Activated T-helper 1 cell treated with Interleukin-2 at 50 U/mL for 16 hours (primary cell): ENCODE data around the gene BMAL1.

ENCODE experiments used
- DNase-seq: peaks from one replicate; pipeline ENCODE4 v3.0.0-alpha.2; 2020; ENCODE audit warnings: low read depth

The BMAL1 gene

GRCh38 chr11:13291800-13292199 is 14.2 kb downstream of the BMAL1 start:
- no peak for DNase-seq

GRCh38 chr11:13292970-13293369 is 15.4 kb downstream of the BMAL1 start:
- no peak for DNase-seq

DNA sequence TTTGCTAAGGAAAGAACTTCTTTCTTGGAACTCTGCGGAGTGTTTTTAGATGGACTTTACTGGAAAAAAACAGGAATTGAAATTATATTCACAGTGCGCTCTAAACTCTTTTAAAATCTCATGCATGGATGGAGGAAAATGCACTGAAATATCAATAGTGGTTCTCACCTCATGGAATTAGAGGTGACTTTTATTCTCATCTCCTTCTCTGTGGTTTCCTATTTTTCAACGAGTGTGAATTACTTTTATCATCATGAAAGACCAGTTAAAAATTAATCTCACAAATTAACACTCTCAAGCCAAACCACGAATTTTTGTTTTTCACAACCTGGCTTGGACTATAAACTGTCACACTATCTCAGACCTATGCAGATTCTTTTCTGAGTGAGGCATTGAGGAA is 16.6 kb downstream of the BMAL1 start:
- no peak for DNase-seq

GRCh38 chr11:13294771-13295579 is 17.4 kb downstream of the BMAL1 start:
- DNase-seq: no peak

DNA sequence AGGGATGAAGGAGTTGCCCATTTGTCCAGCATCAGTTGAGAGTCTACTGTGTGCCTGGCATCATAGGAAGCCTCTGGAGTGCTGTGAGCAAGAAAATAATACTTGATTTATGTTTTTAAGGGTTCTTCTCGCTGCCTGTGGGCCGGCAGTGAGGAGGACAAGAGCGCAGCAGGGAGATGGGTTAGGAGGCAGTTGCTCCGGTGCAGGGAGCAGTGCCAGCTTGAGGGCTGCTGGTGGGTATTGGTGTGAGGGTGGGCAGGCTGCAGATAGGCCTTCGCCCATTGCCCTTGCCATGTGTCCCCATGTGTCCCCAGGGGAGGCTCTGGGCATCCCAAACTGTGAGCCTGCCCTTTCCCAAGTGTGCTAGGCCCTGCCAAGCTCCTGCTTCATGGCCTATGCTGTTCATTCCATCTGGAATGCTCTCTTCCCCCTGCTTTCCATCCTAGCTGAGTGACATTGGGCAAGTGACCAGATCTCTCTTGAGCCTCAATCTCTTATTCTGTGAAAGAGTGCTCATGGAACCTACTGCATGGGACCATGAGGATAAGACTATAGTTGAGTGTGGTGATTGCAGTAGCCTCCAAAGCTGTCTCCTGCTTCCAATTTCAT is 19.8 kb downstream of the BMAL1 start:
- no peak for DNase-seq

GRCh38 chr11:13297917-13298356 is 20.3 kb downstream of the BMAL1 start:
- DNase-seq: no peak

DNA sequence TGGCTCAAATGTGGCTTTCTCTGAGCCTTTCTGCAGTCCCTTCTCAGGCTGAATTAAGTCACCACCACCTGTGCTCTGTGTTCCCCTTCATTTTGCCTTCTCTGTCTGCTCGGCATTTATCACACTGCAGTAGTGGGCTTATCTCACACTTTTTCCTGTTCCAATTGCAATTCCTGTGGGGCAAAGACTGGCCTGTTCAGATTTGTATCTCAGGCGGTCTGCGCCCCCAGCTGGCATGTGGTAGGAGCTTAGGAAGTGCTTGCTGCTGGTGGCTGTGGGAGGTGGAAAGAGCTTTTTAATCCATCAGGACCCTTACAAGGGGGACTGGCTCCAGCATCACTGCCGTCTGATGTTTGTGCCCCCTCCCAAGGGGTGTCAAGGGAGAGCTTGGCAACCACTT is 21.2 kb downstream of the BMAL1 start:
- DNase-seq: no peak

GRCh38 chr11:13301522-13301921 is 23.9 kb downstream of the BMAL1 start:
- DNase-seq: no peak

GRCh38 chr11:13302420-13302958 is 24.9 kb downstream of the BMAL1 start:
- DNase-seq: no peak

DNA sequence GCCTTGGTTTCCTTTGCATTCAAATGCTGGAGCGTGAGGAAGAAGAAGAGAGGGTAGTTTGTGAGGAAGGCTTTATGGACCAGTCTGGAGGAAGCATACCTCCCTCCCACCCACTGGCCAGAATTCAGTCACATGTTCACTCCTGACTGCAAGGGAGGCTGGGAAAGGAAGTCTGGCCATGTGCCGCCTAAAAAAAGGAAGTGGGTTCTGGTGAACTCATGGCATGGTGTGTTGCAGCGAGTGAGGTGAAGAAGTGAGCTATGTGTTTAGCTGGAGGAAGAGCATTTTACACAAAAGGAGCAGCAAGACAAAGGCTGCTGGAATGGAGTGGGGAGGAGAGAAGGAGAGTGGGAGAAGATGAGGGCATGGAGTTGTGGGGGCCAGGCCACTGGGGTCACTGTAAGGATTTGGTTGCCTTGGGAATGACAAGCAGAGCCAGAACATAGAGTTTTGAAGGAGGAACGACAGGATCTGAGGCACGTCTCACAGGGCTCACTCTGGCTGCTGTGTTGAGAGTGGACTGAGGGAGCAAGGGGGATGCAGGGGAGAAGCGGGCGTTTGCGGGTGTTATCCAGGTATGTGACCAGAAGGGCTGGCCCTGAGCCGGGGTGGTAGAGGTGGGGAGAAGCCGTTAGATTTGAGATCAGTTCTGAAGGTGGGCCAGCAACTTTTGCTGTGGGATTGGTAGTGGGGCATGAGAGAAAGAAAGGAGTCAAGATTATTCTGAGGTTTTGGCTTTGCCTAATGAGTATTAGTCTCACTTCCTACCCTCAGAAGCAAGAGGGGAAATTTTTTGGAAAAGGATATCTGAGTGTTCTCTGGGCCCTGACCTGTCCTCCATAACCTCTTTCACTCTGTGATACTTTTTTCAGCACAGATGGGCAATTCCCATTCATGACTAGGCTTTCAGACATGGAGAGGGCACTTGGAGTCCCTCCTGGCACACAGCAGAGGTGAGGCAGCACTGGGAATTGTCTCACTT is 26.4 kb downstream of the BMAL1 start:
- no peak for DNase-seq

DNA sequence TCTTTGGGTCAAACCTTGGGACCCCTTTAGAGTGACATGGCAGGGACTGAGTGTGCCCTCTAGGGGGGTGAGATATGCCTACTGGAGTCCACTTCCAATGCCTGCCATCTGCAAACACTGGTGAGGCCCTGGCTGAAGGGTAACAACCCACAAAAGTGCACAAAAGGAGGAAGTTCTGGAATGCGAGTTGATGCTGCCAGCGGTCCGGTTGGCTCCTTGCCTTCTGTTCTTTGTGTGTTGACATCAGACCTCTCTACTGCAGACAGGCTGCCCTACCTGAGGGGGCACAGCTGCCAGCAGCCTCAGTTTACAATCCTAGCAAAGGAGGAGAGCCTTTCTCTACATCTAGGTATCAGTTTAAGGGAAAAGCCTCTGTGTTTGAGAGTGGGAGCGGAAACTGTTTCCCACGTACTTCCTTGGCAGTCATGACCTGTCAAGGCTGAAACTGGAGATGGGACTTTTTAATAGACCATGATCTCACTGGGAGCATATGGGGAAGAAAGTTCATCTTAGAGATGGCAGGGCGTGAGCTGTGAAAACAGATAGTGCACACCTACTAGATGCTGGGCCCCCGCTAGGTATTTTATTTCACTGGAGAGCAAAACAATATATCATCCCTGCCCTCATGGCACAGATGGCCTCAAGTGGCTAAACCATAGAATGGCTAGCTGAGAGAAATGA is 27.2 kb downstream of the BMAL1 start:
- DNase-seq: no peak

GRCh38 chr11:13308704-13309103 is 31.1 kb downstream of the BMAL1 start:
- no peak for DNase-seq

- no peak for DNase-seq
These were observed 31.6 kb downstream of the BMAL1 start for GRCh38 chr11:13309156-13309555.

DNA sequence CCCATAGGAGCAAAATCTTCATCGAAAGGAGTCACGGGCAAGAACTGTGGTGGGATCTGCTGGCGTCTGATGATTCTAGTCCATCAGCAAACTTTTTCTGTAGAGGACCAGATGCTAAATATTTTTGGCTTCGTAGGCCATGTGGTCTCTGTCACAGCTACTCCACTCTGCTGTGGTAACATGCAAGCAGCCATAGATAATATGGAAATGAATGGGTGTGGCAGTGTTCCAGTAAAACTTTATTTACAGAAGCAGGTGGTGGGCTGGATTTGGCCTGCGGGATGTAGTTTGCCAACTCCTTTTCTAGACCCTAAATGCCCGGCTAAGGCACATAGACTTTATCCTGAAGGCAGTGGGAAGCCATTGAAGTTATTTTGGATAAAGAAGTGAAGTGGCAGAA is 32.9 kb downstream of the BMAL1 start:
- DNase-seq: no peak

- DNase-seq: no peak
These were observed 34.0 kb downstream of the BMAL1 start for GRCh38 chr11:13311570-13311969.

DNA sequence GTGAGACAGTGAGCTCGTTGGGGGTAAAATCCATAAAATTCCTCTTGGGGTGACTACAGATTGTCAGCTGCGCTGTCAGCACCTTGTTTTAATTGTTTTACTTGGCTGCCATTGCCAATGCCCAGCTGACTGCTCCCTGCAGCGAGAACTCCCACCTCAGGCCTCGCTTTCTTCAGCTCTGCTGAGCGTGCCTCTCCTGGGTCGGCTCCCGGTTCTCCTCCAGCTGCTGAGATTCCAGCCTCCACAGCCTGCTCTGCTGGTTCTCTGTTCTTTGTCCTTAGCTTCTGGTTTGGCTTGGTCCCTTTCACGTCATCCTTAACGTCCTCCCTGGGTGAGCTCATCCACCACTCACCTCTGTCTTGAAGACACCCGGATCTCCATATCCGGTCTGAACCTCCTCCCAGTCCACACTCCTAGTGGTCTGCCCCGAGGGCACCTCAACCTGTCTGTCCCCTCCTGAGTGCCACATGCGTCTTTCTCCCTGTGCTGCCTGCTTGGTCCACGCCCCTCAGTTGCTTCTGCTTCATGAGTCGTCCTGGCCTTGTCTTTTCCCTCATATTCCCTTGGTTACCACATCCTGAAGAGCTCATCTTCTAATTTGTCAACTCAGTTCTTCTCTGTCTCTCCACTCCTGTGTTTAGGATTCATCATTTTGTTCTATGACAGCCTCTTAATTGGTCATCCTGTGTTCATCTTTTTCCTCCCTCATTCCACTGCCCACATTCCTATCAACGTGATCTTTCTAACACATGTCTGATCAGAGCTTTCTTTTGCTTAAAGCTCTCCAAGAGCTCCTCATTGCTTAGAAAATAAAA is 35.6 kb downstream of the BMAL1 start:
- no peak for DNase-seq

DNA sequence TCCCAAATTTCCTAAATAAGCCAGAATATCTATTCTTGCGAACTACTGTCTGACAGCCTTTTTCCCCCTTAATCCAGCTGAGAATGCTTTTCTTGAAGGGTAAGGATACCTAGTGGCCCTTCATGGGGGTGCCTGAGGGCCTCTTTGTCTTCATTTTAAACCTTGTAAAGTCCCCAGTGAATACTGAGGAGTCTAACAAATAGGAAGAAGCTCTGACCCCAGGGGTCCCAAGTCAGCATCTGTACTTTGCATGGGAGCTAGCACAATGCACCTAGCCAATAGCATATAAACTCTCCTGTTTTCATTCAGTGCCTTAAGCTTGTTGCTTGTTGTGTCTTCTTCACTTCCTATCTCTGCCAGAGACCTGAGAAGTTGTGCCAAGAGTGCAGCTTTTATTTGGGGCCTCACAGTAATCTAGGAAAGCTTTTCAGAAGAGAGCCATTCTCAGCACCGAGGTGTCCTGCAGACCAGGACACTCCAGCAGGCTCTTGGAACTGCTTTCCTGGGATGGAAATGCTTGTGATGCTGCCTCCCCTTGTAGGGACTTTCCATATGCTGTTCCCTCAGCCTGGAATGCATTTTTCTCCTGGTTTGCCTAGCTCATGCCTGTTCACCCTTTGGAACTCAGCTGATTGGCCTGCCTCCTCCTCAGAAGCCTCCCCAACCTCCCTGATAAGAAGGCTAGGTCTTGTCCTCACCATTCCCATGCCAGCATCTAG is 37.2 kb downstream of the BMAL1 start:
- no peak for DNase-seq

DNA sequence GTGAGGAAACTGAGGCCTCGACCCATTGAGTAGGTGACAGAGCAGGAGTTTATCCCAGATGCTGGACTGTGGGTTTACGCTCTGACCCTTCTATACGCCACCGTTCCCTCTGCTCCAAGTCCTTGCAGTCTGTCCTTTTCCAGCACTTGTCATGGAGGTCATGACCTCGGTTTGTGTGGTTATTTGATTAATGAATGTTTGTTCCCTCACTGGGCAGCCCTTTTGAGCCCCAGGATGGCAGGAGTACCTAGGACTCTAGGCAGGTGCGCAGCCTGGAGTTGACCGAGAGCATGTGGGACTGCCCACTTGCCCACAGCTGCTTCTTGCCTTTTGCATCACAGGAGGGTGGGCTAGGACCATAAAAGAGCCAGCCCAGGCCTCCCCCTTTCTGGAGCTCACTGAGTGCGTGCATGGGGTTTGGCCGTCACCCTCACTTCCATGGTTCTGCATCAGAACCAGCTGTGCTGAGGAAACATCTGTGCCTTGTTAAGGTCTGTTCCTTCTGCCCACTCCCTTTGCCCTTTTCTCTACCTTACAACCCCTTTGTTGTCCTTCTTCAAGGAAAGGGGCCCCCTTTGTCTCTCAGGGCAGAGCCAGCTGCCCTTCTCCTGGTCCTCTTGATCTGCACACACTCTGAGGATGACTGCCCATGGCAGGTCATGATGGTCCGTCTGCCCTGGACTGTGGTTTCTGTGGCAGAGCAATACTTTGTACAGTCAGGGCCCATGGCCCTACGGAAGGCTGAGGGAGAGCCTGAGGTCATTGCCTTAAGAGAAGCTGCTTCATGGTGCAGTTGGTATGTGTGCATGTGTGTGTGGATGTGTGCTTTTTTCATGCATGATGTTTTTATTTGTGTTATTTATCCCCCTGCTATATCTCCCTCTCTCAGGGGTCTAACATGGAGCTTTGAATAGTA is 38.2 kb downstream of the BMAL1 start:
- no peak for DNase-seq

GRCh38 chr11:13316528-13316961 is 39.0 kb downstream of the BMAL1 start:
- no peak for DNase-seq
